ENCODE data around the gene ELFN2.

Gene ELFN2

DNA sequence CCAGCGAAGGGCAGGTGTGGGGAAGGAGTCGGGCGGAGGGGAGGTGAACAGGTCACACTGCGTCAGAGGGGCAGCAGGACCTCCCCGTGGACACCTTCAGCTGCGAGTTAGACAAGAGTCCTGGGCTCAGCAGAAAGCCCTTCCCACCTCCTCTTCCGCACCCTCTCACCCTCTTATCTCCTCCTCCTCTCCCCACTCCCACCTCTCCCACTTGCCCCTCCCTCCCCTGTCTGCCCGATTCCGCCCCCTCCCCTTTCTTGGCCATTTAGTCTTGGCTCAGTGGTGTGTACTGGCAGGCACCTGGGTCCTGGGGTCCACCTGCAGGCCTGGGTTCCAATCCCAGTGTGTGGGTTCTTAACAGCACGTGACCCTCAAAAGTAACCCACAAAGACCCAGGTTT, 107.8 kb downstream of the ELFN2 start:
- no peak for ATAC-seq (ENCODE audit: low read depth)

DNA sequence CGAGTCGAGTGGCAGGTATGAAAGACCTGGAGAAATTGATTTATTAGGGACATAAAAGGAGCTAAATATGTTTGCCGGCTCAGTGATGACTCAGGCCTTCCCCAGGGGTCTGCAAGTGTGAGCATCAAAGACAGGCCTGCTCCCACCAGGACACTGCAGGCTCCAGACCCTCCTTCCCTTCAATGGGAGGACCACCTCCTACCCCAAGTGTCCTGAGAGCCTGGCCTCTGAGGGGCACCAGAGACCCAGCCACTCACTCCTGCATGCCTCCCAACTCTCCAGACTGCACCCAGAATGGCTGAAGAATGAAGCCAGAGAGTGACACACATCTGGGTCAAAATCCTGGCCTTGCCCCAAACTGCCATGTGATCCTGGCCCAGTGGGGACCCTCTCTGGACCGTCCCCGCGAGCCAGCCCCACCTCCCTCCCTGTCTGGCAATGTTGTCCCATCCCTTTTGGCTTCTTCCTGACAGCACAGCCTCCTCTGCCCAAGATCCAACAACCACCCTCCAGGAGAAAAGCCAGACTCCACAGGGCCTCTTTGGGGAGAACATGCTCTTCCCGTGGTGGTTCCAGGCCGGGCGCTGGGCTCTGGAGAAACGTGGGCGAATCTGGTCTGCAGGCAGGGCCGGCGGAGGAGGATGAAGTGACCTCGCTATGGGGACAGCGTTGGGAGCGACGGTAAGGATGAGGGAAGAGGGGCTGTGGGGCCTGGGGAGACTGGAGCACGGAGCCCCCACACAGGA, 108.7 kb downstream of the ELFN2 start:
- H3K27ac Mint-ChIP-seq, result no peak overlapping the region

More for the DNA sequence above, 107.8 kb downstream of the ELFN2 start:
- Mint-ChIP-seq H3K36me3 (no peaks in the 10 kb centered on the region), H3K9me3 (no peaks in the 10 kb centered on the region), H3K4me1 (peaks cover 11% of the 10 kb centered on the region), H3K27ac (no peak overlapping the region), H3K27me3 (peaks cover 12% of the 10 kb centered on the region), H3K4me3 (no peak overlapping the region)
- DNase-seq (ENCODE audit: low spot score in 2 of 2), result no peak

More for the DNA sequence above, 108.7 kb downstream of the ELFN2 start:
- H3K36me3 Mint-ChIP-seq, result no peaks in the 10 kb centered on the region
- no peak overlapping the region for H3K4me3 Mint-ChIP-seq
- peaks cover 15% of the 10 kb centered on the region for H3K4me1 Mint-ChIP-seq
- no peaks in the 10 kb centered on the region for H3K9me3 Mint-ChIP-seq
- no peak for ATAC-seq (ENCODE audit: low read depth)
- peaks cover 11% of the 10 kb centered on the region for H3K27me3 Mint-ChIP-seq
- no peak for DNase-seq (ENCODE audit: low spot score in 2 of 2)

Measured in memory B cell (primary cell).